Lung microvascular endothelial cell (primary cell): Measurements from ENCODE around the gene ACSL3. TPM values are rescaled to one million over a fixed set of nuclear protein-coding genes. Genes with fewer than 3 reads are reported as not detected.
A peak's percentile ranks its signal among the peaks of the same experiment; 100 is the strongest.
"Not testable (repeated sequence)": the region's sequence is repeated elsewhere in the genome, so short reads cannot be mapped to it uniquely, and the experiment has no call there.

Source experiments
- DNase-seq, 2 donors: peaks; one replicate each; pipeline versions ENCODE4 v3.0.0 to v3.0.0-alpha.2; 2010; ENCODE audit warnings: low read depth in 2 of 2
- total RNA-seq: library from RNA; depleted of rRNA; stranded (reverse); fragments of >200 nt; gene quantifications from 2 replicates; pipeline ENCODE4 v1.2.1, GENCODE V29; 2014

The ACSL3 gene
- total RNA-seq, 1 donor from 2014 or later: 109 TPM

- DNase-seq: no peak
Observed at GRCh38 chr2:222907790-222908441, 47.1 kb downstream of the ACSL3 start.

GRCh38 chr2:222909286-222909685, 48.5 kb downstream of the ACSL3 start:
- no peak for DNase-seq

GRCh38 chr2:222912117-222912516, 51.3 kb downstream of the ACSL3 start:
- DNase-seq: no peak

- DNase-seq: no peak
Observed at GRCh38 chr2:222912776-222913175, 51.9 kb downstream of the ACSL3 start.

GRCh38 chr2:222915092-222915957, 54.5 kb downstream of the ACSL3 start:
- peak; percentile 34 to 37 for DNase-seq

- no peak for DNase-seq
Observed at GRCh38 chr2:222916229-222917197, 55.7 kb downstream of the ACSL3 start.

GRCh38 chr2:222917212-222917611, 56.4 kb downstream of the ACSL3 start:
- not testable (repeated sequence) for DNase-seq

- peak in 1 of 2 donors; percentile 85 for DNase-seq
Observed at GRCh38 chr2:222919841-222920526, 59.1 kb downstream of the ACSL3 start.

- no peak for DNase-seq
Observed at GRCh38 chr2:222920657-222921186, 59.9 kb downstream of the ACSL3 start.

- no peak for DNase-seq
Observed at GRCh38 chr2:222922019-222922800, 61.4 kb downstream of the ACSL3 start.

GRCh38 chr2:222926915-222927314, 66.1 kb downstream of the ACSL3 start:
- DNase-seq: peak in 1 of 2 donors; percentile 11

- peak in 1 of 2 donors; percentile 61 for DNase-seq
Observed at GRCh38 chr2:222927600-222927999, 66.8 kb downstream of the ACSL3 start.

- no peak for DNase-seq
Observed at GRCh38 chr2:222928335-222928734, 67.5 kb downstream of the ACSL3 start.

- DNase-seq: peak in 1 of 2 donors; percentile 24
Observed at GRCh38 chr2:222930862-222931261, 70.0 kb downstream of the ACSL3 start.

GRCh38 chr2:222931659-222932058, 70.8 kb downstream of the ACSL3 start:
- DNase-seq: no peak

GRCh38 chr2:222933458-222933857, 72.6 kb downstream of the ACSL3 start:
- DNase-seq: no peak

- no peak for DNase-seq
Observed at GRCh38 chr2:222935688-222936298, 75.0 kb downstream of the ACSL3 start.

- DNase-seq: no peak
Observed at GRCh38 chr2:222936705-222937104, 75.9 kb downstream of the ACSL3 start.

- DNase-seq: peak in 1 of 2 donors; percentile 10
Observed at GRCh38 chr2:222938327-222938726, 77.5 kb downstream of the ACSL3 start.
